ENCODE results near the gene PACSIN3. TPM values are rescaled to one million over a fixed set of nuclear protein-coding genes. Genes with fewer than 3 reads are reported as not detected.

The PACSIN3 gene
- total RNA-seq, 1 donor from 2014 or later = 5.9 TPM

GRCh38 chr11:47177229-47177845, 8.9 kb downstream of the PACSIN3 start:
- intact Hi-C loops (cut with micrococcal nuclease) = loop anchor here (1.0 to 5.0 kb wide), 11 partner anchors 9 to 671 kb away; partner anchors contain the start of genes ACP2, ARHGAP1, ATG13 and FNBP4

GRCh38 chr11:47176328-47177228, 9.7 kb downstream of the PACSIN3 start, which contains the start of gene ARFGAP2:
ARFGAP2 (minus strand) TSS chr11:47176879; CDS start chr11:47176853, 26 bp downstream.
- intact Hi-C loops (cut with micrococcal nuclease) = loop anchor here (1.0 to 5.0 kb wide), 12 partner anchors 10 to 672 kb away; partner anchors contain the start of genes ACP2, ARHGAP1, ATG13 and DDB2

GRCh38 chr11:47175746-47176327, 10.4 kb downstream of the PACSIN3 start:
- intact Hi-C loops (cut with micrococcal nuclease) = loop anchor here (1.0 to 5.0 kb wide), 6 partner anchors 38 to 673 kb away; partner anchors contain the start of genes ATG13, DDB2, FNBP4 and HARBI1

GRCh38 chr11:47172740-47173336, 13.4 kb downstream of the PACSIN3 start:
- intact Hi-C loops (cut with micrococcal nuclease) = no loop called here

GRCh38 chr11:47171856-47172255, 14.4 kb downstream of the PACSIN3 start:
- intact Hi-C loops (cut with micrococcal nuclease) = no loop called here

- intact Hi-C loops (cut with micrococcal nuclease) = no loop called here
Observed at GRCh38 chr11:47171061-47171838, 15.0 kb downstream of the PACSIN3 start.

GRCh38 chr11:47166368-47166767, 19.9 kb downstream of the PACSIN3 start:
- intact Hi-C loops (cut with micrococcal nuclease) = no loop called here

GRCh38 chr11:47165253-47165840, 20.9 kb downstream of the PACSIN3 start:
- intact Hi-C loops (cut with micrococcal nuclease) = no loop called here

GRCh38 chr11:47164321-47164720, 21.9 kb downstream of the PACSIN3 start:
- intact Hi-C loops (cut with micrococcal nuclease) = no loop called here

GRCh38 chr11:47163898-47164297, 22.3 kb downstream of the PACSIN3 start:
- intact Hi-C loops (cut with micrococcal nuclease) = no loop called here

- intact Hi-C loops (cut with micrococcal nuclease) = no loop called here
Observed at GRCh38 chr11:47163193-47163592, 23.0 kb downstream of the PACSIN3 start.

GRCh38 chr11:47162426-47162825, 23.8 kb downstream of the PACSIN3 start:
- intact Hi-C loops (cut with micrococcal nuclease) = no loop called here

GRCh38 chr11:47161890-47162289, 24.3 kb downstream of the PACSIN3 start:
- intact Hi-C loops (cut with micrococcal nuclease) = no loop called here

GRCh38 chr11:47161134-47161854, 24.9 kb downstream of the PACSIN3 start:
- intact Hi-C loops (cut with micrococcal nuclease) = no loop called here

GRCh38 chr11:47160753-47161133, 25.5 kb downstream of the PACSIN3 start:
- intact Hi-C loops (cut with micrococcal nuclease) = no loop called here

GRCh38 chr11:47158242-47158641, 28.0 kb downstream of the PACSIN3 start:
- intact Hi-C loops (cut with micrococcal nuclease) = no loop called here

GRCh38 chr11:47157805-47158204, 28.4 kb downstream of the PACSIN3 start:
- intact Hi-C loops (cut with micrococcal nuclease) = no loop called here

GRCh38 chr11:47156951-47157350, 29.3 kb downstream of the PACSIN3 start:
- intact Hi-C loops (cut with micrococcal nuclease) = no loop called here

GRCh38 chr11:47156333-47156732, 29.9 kb downstream of the PACSIN3 start:
- intact Hi-C loops (cut with micrococcal nuclease) = no loop called here

GRCh38 chr11:47155879-47156278, 30.4 kb downstream of the PACSIN3 start:
- intact Hi-C loops (cut with micrococcal nuclease) = no loop called here
